ENCODE data around the gene FOXE3.
A peak's percentile ranks its signal among the peaks of the same experiment; 100 is the strongest.

The FOXE3 gene

GRCh38 chr1:47406966-47407365 lies 9.1 kb upstream of the FOXE3 start:
- DNase-seq: no peak

DNA sequence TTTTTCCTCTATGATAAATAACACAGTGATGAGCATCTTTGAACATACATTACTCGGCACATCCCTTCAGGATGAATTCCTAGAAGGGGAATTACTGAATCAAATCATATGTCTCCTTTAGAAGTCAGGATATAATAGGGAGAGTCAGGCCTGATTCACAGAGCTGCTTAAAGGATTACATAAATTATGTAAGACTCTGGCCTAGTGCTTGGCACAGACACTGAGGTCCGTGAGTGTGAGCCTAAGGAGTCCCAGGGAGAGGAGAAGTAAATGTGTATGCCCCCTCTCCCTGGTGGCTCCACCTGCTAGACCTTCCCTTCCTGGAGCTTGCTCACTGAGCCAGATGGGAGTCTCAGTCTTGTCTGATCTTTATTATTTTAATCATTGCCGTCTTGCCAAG lies 8.6 kb upstream of the FOXE3 start:
- no peak for DNase-seq

- DNase-seq: peak; percentile 98
Observed at GRCh38 chr1:47409311-47410067, 6.6 kb upstream of the FOXE3 start.

DNA sequence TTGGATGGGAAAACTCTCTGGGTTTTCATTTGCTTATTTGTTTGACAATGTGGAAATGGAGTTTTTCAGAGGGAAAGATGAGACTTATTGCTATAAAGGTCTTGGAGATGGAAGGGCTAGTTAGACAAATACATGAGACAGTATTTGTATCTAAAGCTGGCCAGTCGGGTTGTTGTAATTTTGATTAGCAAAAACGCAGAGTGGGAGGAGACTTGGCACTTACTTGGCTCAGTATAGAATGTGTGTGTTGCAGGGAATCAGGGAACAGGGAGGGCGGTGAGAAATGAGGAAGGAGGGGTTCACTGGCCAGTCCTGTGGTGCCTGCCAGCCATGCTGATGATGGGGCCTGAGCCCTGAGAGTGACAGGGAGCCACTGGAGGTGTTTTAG lies 6.0 kb upstream of the FOXE3 start:
- no peak for DNase-seq

DNA sequence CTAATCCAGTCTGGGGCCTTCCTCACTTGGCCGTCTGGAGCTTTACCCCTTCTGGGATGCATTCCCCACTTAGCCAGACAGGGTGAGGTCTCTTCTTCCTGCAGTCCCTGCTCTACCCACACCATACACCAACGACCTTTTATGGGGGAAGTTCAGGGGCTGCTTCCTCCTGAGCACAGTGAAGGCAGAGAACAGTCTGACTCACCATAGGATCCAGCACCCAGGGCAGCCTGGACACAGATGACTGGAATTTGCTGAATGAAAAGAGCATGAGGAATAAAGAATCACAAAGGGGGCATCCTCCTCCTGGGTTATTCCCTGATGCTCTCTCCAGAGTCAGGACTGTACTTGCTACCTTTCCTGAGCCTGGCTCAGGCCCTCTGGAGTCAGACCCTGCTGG lies 4.6 kb upstream of the FOXE3 start:
- DNase-seq: peak; percentile 79

- DNase-seq: peak; percentile 78
Observed at GRCh38 chr1:47412437-47412836, 3.6 kb upstream of the FOXE3 start.

DNA sequence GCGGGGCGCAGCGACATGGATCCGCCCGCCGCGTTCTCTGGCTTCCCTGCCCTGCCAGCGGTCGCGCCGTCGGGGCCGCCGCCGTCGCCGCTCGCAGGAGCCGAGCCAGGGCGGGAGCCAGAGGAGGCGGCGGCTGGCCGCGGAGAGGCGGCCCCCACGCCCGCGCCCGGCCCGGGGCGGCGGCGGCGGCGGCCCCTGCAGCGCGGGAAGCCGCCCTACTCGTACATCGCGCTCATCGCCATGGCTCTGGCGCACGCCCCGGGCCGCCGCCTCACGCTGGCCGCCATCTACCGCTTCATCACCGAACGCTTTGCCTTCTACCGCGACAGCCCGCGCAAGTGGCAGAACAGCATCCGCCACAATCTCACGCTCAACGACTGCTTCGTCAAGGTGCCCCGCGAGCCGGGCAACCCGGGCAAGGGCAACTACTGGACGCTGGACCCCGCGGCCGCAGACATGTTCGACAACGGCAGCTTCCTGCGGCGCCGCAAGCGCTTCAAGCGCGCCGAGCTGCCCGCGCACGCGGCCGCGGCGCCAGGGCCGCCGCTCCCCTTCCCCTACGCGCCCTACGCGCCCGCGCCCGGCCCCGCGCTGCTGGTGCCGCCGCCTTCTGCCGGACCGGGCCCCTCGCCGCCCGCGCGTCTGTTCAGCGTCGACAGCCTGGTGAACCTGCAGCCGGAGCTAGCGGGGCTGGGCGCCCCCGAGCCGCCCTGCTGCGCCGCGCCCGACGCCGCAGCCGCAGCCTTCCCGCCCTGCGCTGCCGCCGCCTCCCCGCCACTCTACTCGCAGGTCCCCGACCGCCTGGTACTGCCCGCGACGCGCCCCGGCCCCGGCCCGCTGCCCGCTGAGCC lies 459 bp downstream of the FOXE3 start:
- DNase-seq: no peak

DNA sequence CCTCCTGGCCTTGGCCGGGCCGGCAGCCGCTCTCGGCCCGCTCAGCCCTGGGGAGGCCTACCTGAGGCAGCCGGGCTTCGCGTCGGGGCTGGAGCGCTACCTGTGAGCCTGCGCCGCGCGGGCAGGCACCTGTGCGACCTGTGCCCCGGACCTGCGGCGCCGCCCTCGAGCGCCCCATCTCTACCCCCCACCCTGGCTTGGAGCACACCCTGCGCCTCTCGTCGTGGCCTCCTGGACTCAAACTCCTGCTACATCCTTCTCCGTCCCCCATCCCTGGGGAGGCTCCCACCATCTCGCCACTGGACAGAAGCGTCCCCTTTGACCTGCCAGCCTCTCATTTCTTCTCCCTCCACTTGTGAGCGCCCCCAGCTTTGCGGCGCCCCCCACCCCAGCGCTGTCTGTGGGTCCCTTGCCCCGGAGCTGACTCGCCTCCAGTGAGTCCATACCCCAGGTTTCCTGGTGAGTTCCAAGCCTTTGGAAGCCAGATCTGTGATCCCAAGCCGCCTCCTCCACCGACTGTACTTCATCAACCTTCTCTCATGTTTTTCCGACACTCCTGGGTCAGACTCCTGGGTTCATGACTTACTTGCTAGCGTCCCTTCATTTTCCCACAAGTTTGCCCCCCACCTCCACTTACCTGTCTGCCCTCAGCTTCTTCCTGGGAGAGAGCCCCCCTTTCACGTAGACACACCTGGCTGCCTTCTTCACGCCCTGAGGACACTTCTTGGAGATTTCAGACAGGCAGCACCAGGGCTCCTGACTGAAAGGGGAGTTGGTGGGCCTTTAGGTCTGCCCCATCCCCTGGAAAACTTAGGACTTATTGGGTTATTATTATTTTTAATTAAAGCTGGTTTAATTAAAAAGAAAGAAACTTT lies 1.3 kb downstream of the FOXE3 start:
- DNase-seq: no peak

DNA sequence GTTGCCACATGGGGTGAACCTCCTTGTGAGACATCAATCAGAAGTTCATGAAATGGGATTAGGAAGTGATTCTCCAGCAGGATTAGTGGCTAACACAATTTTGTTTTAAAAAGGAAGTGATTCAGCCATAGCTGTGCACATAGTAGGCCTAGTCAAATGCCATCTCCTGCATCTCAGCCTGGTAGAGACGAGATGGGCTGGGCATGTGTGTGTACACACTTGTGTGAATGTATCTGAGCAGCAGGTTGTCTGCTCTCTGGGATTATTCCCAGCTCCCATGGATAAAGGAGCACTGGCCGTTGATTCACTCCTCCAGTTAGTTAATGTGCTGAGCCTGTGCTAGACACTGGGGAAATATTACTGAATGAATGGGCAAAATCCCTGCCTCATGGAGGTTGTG lies 2.0 kb downstream of the FOXE3 start:
- no peak for DNase-seq

GRCh38 chr1:47418681-47419325 lies 2.7 kb downstream of the FOXE3 start:
- no peak for DNase-seq

DNA sequence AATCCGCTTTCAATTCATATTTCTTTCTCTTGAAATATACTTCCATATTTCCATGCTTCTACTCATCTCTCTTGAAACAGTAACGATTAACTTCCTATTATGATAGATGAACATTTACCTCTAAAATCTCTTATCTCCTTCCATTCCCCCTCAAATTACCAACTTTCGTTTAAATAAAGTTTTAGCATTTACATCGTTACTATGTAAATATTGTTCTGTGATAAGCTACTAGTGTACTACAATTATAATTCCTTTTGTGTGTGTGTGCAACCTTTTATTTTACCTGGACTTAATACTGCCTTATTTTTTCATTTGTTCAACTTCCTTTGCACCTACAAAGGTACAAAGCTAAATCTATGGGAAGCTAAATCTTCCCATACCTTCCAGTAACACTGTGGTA lies 4.5 kb downstream of the FOXE3 start:
- DNase-seq: no peak

DNA sequence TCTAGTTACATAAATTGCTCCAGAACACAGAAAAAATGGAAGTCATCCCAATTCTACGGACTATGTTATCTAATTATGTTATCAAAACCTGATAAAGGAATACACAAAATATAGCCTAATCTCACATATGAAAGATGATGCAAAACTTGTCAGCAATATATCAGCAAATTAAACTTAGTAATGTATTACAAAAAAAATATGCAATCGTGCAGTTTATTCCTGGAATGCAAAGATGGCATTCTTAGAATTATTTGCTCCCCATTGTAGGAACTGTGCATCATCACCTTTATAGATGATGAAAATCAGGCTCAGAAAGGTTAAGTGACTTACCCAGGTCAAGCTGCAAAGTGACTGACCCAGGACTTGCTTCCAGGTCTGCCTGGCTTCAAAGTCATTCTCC lies 7.8 kb downstream of the FOXE3 start:
- no peak for DNase-seq

DNA sequence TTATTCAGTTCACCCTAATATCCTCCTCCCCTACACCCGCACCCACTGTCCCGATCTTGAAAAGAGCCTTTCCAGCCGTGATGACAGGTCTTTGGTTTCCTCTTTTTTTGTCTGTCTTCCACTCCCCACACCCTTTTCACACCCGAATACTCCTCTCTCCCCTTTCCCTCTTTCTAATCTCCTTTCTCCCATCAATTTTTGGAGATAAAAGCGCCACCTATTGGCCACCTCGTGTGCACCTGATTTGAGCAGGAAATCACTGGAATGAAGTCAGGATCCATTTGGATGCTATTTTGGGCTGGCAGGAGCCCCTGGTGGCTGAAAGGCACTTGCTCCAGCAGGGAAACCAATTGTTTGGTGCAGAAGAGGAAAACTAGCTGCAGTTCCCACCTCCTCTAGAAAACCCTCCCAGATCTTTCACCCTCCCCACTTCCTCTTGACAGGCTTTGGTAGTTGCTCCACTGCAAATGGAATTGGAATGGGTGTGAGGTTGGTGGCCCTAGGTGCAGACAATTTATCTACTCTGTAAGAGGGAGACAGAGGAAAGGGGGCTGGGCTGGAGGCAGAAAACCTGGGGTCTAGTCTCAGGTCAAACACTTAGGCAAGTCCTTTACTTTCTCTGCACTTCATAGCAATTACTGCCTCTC lies 8.4 kb downstream of the FOXE3 start:
- DNase-seq: peak; percentile 80

DNA sequence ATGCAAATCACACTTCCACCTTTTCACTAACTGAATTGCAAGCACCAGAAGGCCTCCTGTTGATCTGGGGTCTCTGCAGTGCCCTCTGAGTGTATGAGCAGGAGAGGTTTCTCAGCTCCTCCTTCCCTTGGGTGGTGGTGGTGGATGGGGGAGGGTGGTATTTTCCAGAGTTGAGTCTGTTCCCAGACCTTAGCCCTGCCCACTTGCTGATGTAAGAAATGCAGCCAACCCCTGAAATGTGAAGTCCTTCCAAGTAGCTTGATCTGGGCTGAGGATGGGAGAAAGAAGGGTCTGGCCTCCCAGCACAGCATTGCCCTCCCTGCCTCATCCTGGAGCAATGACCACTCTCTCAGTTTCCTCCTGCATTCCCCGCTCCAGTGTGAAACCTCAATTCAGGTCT lies 15.4 kb downstream of the FOXE3 start:
- peak; percentile 80 for DNase-seq

DNA sequence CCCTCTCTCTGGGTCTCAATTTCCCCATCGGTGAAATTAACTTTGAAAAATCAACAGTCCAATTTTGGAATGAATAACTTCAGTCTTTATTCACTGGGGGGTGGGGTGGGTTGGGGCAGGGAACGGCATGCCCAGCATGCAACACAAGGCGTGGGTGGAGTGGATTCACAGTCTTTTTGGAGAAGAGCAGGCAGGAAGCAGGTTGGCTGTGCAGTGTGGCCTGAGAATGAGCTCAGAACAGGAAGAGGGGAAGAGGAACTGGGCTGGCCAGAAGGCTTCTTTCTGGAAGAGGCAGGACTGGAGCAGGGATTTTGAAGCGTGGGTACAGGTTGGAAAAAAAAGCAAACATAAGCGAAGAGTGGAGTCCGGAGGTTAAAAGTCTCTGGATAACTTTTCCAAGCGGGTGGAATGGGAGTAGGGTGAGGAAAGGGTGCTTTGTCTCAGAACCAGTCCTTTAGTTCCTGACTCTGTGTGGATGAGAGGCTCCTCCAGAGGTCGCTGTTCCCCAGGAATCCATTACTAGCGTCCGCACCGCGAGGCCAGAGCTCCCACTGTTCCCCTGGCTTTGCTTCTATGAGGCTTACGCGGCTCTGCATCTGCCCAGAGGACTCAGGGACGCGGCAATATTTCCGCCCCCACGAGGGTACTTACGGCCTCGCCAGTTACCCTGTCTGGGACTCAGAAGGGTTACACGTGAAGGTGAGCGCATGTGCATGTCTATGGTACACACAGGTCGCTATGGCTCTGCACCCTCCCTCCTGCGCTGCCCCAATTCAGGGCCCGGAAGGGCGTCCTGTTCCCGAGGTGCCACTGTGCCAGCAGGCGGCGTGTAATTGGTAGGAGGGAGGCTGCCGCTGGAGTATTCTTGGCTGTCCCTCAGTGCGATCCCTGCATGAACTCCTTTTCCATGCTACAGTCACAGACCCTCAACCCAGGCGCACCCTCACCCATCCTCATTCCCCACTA lies 16.3 kb downstream of the FOXE3 start:
- peak; percentile 92 for DNase-seq

- DNase-seq: no peak
Observed at GRCh38 chr1:47433037-47433421, 16.9 kb downstream of the FOXE3 start.

GRCh38 chr1:47433477-47434050 lies 17.5 kb downstream of the FOXE3 start:
- DNase-seq: no peak

DNA sequence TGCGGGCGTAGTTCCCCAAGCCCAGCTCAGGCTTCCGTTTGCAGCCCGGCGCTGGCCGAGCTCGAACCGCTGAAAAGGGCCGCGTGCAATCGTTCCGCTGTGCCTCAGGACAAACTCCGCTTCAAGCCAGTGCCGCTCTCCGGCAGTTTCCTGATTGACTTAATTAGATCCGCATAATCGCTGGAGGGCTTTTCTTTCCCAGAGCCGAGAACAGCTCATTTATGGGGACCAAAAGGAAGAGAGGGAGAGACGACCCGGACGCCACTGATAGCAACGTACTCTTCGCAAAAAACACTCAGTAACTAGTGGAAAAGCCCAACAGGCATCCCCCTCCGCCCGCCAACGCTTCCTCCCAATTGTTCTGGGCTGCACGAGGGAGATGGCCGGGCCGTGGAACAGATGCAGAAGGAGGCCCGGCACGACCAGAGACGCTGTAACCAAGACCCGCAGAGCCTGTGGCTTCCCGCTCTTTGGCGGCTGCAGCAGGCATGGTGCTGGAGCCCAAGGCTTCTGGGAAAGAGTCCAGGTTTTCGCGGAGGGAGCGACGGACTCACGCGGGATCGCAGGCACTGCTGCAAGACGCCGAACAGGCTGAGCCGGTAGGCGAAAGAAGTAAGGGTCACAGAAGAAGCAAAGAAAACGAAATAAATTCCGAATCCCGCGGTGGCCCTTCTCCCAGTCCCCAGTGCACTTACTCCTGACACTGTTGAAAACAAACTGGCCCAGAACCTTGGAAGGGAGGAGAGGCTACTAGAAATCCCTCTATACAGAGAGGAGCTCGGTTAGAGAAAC lies 18.2 kb downstream of the FOXE3 start:
- no peak for DNase-seq

DNA sequence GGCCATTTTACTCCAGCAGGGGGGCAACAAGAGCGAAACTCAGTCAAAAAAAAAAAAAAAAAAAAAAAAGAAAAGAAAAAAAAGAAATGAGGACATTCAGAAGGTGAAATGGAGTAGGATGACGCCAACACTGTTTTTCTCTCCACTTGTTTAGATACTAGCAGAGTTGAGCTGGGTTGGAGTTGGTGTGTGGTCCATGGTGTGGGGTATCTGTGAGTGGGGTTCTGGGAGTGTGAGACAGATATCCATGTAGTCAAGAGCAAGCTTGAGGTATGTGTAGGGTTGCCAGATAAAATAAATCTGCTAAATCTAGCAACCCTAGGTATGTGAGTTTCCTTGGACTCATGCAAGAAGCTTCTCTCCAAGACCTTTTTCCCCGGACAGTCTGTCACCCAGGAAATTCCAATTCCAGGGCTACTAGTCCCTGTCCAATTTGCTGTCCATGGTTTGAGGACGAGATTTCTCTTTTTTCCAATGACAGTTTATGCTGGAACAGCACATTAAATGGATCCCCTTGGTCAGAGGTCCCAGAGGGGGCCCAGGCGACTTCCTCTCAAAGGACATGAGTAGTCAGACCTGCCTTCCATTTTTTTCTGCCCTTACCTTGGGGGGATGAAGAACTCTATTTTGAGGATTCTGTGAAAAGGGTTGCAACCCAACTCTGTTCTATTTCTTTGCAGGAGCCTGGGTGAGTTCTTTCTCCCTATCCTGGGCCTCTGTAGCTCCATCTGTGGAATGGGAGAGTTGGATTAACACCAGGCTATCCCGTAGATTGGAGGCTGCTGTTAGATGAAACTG lies 19.6 kb downstream of the FOXE3 start:
- DNase-seq: no peak

All from islet precursor cell (in vitro differentiated cells).